OCI-LY3 (cell line): ENCODE results near the gene CLEC14A.

Experiments
- CTCF ChIP-seq: fragments of 200-600, 300-600 bp; sonication (generic); IDR thresholded peaks from 2 replicates; pipeline ENCODE4 v1.5.1; 2014; ENCODE audit warnings: antibody characterized with exemption, low read length, low read depth
- EZH2phosphoT487 ChIP-seq: fragments of 200-600 bp; shearing (Covaris generic); IDR thresholded peaks from 2 replicates; pipeline ENCODE4 v1.6.1; 2018; ENCODE audit warnings: antibody characterized with exemption, mixed run types, low read depth

DNA sequence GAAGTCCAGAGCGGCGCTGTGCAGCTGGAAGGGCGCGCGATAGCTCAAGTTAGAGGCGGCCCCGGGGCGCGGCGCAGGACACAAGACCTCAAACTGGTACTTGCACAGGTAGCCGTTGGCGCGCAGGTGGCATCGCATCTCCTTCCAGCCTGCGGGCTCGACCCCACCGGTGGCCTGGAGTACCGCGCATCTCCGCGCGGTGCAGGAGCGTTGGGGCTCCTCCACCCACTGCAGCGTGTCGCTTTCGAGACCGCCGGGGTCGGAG, 553 bp downstream of the CLEC14A start:
- TF ChIP-seq CTCF (no peak), EZH2phosphoT487 (no peak)
